Sigmoid colon (tissue), 7 donors: ENCODE results near the gene FIBP. TPM values are rescaled to one million over a fixed set of nuclear protein-coding genes. Genes with fewer than 3 reads are reported as not detected.

Experiments
- DNase-seq: peaks from one replicate; pipeline ENCODE4 v3.0.0-alpha.2; 2019
- H3K27ac ChIP-seq, 4 donors: fragments of 200-600 bp; sonication (generic); one replicate each; pipeline ENCODE4 v1.5.1; 2016 to 2019; ENCODE audit warnings: mild to moderate bottlenecking in 1 of 4
- H3K27me3 ChIP-seq, 3 donors: fragments of 200-600 bp; sonication (generic); one replicate each; pipeline ENCODE4 v1.5.1; 2019; ENCODE audit warnings: mild to moderate bottlenecking in 1 of 3
- H3K36me3 ChIP-seq, 4 donors: fragments of 200-600 bp; sonication (generic); one replicate each; pipeline ENCODE4 v1.5.1; 2016 to 2019
- H3K4me1 ChIP-seq, 4 donors: fragments of 200-600 bp; sonication (generic); one replicate each; pipeline ENCODE4 v1.5.1; 2017 to 2019
- H3K4me3 ChIP-seq, 4 donors: fragments of 200-600 bp; sonication (generic); one replicate each; pipeline ENCODE4 v1.5.1; 2017 to 2019; ENCODE audit warnings: mild to moderate bottlenecking in 2 of 4, moderate library complexity in 1 of 4
- H3K9me3 ChIP-seq, 4 donors: fragments of 200-600 bp in 3 of 4; sonication (generic) in 3 of 4; one replicate each; pipeline versions ENCODE4 v1.5.1 to v1.6.1; 2013 to 2019
- EP300 ChIP-seq, 4 donors: sonication (generic); formaldehyde crosslinking; IDR thresholded peaks; one replicate each; pipeline ENCODE4 v1.6.1; 2017; ENCODE audit warnings: antibody characterized with exemption in 4 of 4
- POLR2A ChIP-seq, 2 donors: fragments of 450-650 bp; IDR thresholded peaks; one replicate each; pipeline ENCODE4 v1.6.1; 2016; ENCODE audit warnings: antibody characterized with exemption in 2 of 2, mild to moderate bottlenecking in 2 of 2, moderate library complexity in 2 of 2
- POLR2AphosphoS5 ChIP-seq, 4 donors: sonication (generic); formaldehyde crosslinking; IDR thresholded peaks; one replicate each; pipeline ENCODE4 v1.6.1; 2017; ENCODE audit warnings: antibody characterized with exemption in 4 of 4
- WGBS, 2 donors: extraction: QIAGEN DNeasy Blood & Tissue Kit; methylation state at CpG; one replicate each; pipeline ENCODE4 v1.1.7; 2013; 5-methylcytosine and 5-hydroxymethylcytosine counted together
- intact Hi-C: fragments of 100-400 bp; cut with DNase I; formaldehyde crosslinking; loops from one replicate; pipeline ENCODE4 v1.15.1; 2023
- polyA plus RNA-seq, 3 donors: library from polyadenylated mRNA; stranded (reverse); fragments of 200-250 nt; gene quantifications; one replicate each; pipeline ENCODE4 v1.2.3, GENCODE V29; 2013
- total RNA-seq, 4 donors: library from RNA; depleted of rRNA; stranded (reverse); fragments of >200 nt; gene quantifications; one replicate each; pipeline ENCODE4 v1.1.0, GENCODE V29; 2016
- TF ChIP-seq, protein P1 (sequence below), 4 experiments: fragments of 450-650 bp in 3 of 4; fragments of 200-600 bp in 1 of 4; IDR thresholded peaks; one replicate each; pipeline ENCODE4 v1.5.1; 2016 to 2019; ENCODE audit warnings: antibody characterized with exemption in 4 of 4, mild to moderate bottlenecking in 3 of 4, moderate library complexity in 2 of 4
- donor health status: healthy with polysubstance abuse.
- donor health status: Bipolar disorder and iron deficiency.
- donor health status: healthy.

FIBP gene
- total and polyA plus RNA-seq, 7 donors: 37.5 to 66.1 (median 54.4) TPM

DNA sequence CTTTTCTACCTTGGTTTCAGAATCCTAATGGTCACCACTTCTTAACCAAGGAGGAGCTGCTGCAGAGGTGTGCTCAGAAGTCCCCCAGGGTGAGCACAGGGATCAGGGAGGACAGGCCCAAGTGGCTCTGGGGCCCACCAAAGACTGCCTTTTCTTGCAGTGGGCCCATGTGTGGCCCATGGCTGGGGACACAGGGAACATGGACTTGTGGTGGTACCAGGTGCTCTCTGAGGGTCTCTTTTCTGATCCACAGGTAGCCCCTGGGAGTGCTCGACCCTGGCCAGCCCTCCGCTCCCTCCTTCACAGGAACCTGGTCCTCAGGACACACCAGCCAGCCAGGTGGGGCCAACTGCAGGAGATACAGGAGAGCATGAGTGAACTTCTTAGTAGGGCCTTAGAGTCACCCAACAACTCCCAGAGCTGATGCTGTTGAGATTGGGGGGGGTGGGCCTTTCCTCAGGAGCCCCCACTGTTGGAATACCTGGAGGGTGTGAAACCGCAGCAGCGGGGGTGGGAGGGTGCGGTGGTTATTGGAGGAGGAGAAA, 26.0 kb downstream of the FIBP start:
- H3K4me3 ChIP-seq: no peak overlapping the region
- H3K4me1 ChIP-seq: peaks cover 0 to 41% (median 27%) of the 10 kb centered on the region in 4 donors
- H3K27ac ChIP-seq: peak overlapping the region; percentile 89 to 99 (median 95)
- no peaks in the 10 kb centered on the region for H3K27me3 ChIP-seq
- WGBS, 2 donors: 79 to 88% methylated on average over 5 of the region's 5 CpGs
- peaks cover 17 to 56% (median 49%) of the 10 kb centered on the region in 4 donors for H3K36me3 ChIP-seq
- intact Hi-C loops: no loop called here
- no peaks in the 10 kb centered on the region for H3K9me3 ChIP-seq
- peak; percentile 59 for DNase-seq
- TF ChIP-seq, protein P1, sequence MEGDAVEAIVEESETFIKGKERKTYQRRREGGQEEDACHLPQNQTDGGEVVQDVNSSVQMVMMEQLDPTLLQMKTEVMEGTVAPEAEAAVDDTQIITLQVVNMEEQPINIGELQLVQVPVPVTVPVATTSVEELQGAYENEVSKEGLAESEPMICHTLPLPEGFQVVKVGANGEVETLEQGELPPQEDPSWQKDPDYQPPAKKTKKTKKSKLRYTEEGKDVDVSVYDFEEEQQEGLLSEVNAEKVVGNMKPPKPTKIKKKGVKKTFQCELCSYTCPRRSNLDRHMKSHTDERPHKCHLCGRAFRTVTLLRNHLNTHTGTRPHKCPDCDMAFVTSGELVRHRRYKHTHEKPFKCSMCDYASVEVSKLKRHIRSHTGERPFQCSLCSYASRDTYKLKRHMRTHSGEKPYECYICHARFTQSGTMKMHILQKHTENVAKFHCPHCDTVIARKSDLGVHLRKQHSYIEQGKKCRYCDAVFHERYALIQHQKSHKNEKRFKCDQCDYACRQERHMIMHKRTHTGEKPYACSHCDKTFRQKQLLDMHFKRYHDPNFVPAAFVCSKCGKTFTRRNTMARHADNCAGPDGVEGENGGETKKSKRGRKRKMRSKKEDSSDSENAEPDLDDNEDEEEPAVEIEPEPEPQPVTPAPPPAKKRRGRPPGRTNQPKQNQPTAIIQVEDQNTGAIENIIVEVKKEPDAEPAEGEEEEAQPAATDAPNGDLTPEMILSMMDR (IDR thresholded peaks at IDR 0.05): no peak
- no peak for TF ChIP-seq POLR2AphosphoS5 (IDR thresholded peaks at IDR 0.05)
- no peak for TF ChIP-seq EP300 (IDR thresholded peaks at IDR 0.05)
- no peak for TF ChIP-seq POLR2A (IDR thresholded peaks at IDR 0.05)

DNA sequence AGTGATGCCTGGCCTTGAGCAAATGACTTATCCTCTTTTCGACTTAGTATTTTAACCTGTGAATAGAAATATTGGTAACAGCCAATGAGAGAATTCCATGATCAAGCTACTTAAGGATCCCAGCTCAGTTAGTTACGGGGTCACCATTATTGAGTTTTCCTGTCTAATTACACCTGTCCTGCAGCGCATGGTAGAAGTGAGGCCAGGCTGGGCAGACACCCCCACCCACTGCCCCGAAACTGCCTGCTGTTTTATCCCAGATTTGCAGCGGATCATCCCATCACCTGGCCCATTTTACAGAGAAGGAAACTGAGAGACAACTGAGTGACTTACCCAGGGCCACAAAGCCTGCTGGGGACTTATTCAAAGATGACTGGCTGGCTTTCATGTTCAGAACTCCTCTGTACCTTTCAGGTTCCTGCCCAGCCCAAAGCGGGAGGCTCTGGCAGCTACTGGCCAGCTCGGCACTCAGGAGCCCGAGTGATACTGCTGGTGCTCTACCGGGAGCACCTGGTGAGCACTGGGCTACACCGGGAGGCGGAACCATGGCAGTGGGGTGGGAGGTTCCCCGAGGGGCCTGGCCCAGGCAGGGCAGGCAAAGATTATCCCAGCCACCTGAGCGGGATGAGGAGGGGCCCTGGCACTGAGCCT, 26.6 kb downstream of the FIBP start:
- Histone ChIP-seq H3K27me3 (no peaks in the 10 kb centered on the region), H3K27ac (peak overlapping the region; percentile 89 to 99 (median 95)), H3K4me3 (peak overlapping the region; percentile 79 to 98 (median 90)), H3K9me3 (no peaks in the 10 kb centered on the region), H3K4me1 (peaks cover 0 to 42% (median 27%) of the 10 kb centered on the region in 4 donors), H3K36me3 (peaks cover 14 to 50% (median 45%) of the 10 kb centered on the region in 4 donors)
- intact Hi-C loops: no loop called here
- peak; percentile 70 for DNase-seq
- TF ChIP-seq POLR2AphosphoS5 (IDR thresholded peaks at IDR 0.05) (no peak), POLR2A (IDR thresholded peaks at IDR 0.05) (no peak), EP300 (IDR thresholded peaks at IDR 0.05) (no peak)
- TF ChIP-seq, protein P1 (IDR thresholded peaks at IDR 0.05): no peak
- 66 to 87% methylated on average over 13 of the region's 13 CpGs for WGBS, 2 donors

DNA sequence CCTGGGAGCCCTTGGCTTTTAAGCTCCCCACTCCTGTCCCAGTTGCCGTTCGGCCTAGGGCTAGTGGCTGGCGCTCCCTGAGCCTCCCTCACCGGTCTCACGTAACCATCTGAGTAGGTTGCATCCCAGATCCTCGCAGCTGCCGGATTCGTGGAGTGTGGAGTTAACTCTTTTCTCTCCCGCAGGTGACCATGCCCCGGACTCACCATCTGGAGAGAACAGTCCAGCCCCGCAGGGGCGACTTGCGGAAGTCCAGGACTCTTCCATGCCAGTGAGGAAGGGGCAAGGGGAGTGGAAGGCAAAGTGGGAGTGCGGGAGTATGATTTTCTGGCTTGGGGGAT, 27.1 kb downstream of the FIBP start:
- TF ChIP-seq EP300 (IDR thresholded peaks at IDR 0.05) (no peak), POLR2AphosphoS5 (IDR thresholded peaks at IDR 0.05) (no peak), POLR2A (IDR thresholded peaks at IDR 0.05) (no peak)
- TF ChIP-seq, protein P1 (IDR thresholded peaks at IDR 0.05): no peak
- H3K9me3 ChIP-seq: no peaks in the 10 kb centered on the region
- H3K4me3 ChIP-seq: peak overlapping the region; percentile 79 to 98 (median 90)
- peak overlapping the region; percentile 89 to 99 (median 95) for H3K27ac ChIP-seq
- peaks cover 0 to 47% (median 33%) of the 10 kb centered on the region in 4 donors for H3K4me1 ChIP-seq
- H3K27me3 ChIP-seq: no peaks in the 10 kb centered on the region
- DNase-seq: peak; percentile 76
- intact Hi-C loops: no loop called here
- H3K36me3 ChIP-seq: peaks cover 14 to 48% (median 44%) of the 10 kb centered on the region in 4 donors
- 5 to 13% methylated on average over 14 of the region's 14 CpGs for whole genome bisulfite sequencing, 2 donors

DNA sequence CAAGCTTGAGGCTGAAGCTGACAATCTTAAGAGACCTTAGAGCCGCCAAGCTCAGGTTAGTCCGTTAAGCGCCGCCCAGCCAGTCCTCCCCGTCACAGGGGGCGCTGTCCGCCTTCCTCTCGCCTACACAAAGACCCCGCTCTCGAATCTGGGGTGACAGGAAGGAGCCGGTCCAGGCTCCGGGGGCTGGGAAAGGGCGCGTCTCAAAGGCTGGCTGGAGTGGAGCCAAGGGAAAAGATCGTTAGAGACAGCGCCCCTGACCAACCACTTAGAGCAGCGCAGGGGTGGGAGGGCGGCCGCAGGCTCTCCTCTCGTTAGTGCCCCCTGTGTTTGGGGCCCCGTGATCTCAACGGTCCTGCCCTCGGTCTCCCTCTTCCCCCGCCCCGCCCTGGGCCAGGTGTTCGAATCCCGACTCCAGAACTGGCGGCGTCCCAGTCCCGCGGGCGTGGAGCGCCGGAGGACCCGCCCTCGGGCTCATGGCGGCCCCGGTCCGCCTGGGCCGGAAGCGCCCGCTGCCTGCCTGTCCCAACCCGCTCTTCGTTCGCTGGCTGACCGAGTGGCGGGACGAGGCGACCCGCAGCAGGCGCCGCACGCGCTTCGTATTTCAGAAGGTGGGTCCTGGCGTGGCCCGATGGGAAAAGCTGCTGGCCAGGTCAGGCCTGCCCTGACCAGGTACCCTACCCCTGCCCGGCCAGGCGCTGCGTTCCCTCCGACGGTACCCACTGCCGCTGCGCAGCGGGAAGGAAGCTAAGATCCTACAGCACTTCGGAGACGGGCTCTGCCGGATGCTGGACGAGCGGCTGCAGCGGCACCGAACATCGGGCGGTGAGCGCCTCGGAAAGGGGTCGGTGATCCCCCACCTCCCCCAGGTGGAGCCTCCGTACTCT, 27.8 kb downstream of the FIBP start, which contains the start of gene MUS81:
MUS81 (plus strand) TSS at position 156 of the 887 bp plus-strand sequence; CDS start at position 477, 321 bp downstream.
- intact Hi-C loops: no loop called here
- peak within 1 kb of the TSS; percentile 79 to 98 (median 90) for H3K4me3 ChIP-seq
- H3K27ac ChIP-seq: peak within 1 kb of the TSS; percentile 89 to 99 (median 95)
- no peaks in the 10 kb centered on the region for H3K9me3 ChIP-seq
- TF ChIP-seq POLR2AphosphoS5 (IDR thresholded peaks at IDR 0.05) (peak; percentile 67 to 91 (median 88)), POLR2A (IDR thresholded peaks at IDR 0.05) (peak; percentile 76 to 87), EP300 (IDR thresholded peaks at IDR 0.05) (no peak)
- TF ChIP-seq, protein P1 (IDR thresholded peaks at IDR 0.05): peak; percentile 64 to 96 (median 80)
- H3K36me3 ChIP-seq: peaks cover 16 to 47% (median 44%) of the 10 kb centered on the region in 4 donors
- H3K27me3 ChIP-seq: no peaks in the 10 kb centered on the region
- DNase-seq: peak; percentile 99
- 0% methylated on average over 78 of the region's 78 CpGs for WGBS, 2 donors
- H3K4me1 ChIP-seq: peaks cover 0 to 54% (median 39%) of the 10 kb centered on the region in 4 donors
